Neural progenitor cell (in vitro differentiated cells): ENCODE data around the gene CCT8.

Experiments used
- EZH2 ChIP-seq: fragments of 200-600 bp; sonication (generic); IDR thresholded peaks from 2 replicates; pipeline ENCODE4 v1.6.1; 2017; ENCODE audit warnings: antibody characterized with exemption, mild to moderate bottlenecking, moderate library complexity
- TF ChIP-seq, protein P1 (sequence below): fragments of 200-600 bp; sonication (generic); IDR thresholded peaks from 2 replicates; pipeline ENCODE4 v1.5.1; 2017; ENCODE audit warnings: antibody characterized with exemption, mild to moderate bottlenecking

DNA sequence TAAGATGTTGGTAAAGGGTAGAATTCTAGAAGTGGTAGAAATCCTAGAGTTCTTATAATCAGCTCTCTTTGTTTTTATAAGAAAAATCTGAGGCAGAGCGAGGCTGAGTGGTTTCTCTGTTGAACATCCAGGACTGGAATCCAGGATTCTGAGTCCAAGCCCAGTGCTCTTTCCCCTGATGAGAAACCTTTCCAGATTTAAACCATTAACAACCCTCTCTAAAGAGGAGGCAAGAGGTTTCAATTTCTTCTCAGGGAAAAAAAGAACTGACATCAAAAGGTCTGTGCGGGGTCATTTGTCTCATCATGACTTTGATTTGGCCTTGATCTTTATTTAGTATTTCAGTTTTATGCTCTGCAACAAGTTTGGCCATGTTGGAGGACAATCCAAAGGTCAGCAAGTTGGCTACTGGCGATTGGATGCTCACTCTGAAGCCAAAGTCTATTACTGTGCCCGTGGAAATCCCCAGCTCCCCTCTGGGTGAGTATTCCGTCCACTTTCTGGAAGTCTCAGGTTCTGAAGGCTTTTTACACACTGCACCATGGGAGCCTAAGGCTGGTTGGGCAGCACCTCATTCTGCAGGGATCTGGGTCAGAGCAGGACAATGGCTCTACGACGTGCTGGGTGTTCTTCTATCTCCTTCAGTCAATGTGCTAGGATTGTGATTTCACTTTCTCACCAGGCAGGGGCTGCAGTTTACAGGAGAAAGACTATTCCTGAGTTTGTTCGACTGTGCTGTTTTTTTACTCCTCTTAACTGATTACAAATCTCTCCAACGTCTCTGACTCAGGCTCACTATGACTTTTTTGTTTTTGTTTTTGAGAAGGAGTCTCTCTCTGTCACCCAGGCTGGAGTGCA lies 18.9 kb upstream of the CCT8 start:
- TF ChIP-seq, protein P1, sequence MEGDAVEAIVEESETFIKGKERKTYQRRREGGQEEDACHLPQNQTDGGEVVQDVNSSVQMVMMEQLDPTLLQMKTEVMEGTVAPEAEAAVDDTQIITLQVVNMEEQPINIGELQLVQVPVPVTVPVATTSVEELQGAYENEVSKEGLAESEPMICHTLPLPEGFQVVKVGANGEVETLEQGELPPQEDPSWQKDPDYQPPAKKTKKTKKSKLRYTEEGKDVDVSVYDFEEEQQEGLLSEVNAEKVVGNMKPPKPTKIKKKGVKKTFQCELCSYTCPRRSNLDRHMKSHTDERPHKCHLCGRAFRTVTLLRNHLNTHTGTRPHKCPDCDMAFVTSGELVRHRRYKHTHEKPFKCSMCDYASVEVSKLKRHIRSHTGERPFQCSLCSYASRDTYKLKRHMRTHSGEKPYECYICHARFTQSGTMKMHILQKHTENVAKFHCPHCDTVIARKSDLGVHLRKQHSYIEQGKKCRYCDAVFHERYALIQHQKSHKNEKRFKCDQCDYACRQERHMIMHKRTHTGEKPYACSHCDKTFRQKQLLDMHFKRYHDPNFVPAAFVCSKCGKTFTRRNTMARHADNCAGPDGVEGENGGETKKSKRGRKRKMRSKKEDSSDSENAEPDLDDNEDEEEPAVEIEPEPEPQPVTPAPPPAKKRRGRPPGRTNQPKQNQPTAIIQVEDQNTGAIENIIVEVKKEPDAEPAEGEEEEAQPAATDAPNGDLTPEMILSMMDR, result no peak
- no peak for TF ChIP-seq EZH2
